ENCODE data around the gene SLC2A13.

Gene SLC2A13

GRCh38 chr12:40105515-40106201 is at the start of gene SLC2A13:
Gene SLC2A13, minus strand, starts transcription at chr12:40106081. Its CDS starts 273 bp downstream, at chr12:40105808.
- DNase-seq (ENCODE audit: low read depth in 2 of 2, low spot score in 1 of 2), result peak; percentile 38 to 53

DNA sequence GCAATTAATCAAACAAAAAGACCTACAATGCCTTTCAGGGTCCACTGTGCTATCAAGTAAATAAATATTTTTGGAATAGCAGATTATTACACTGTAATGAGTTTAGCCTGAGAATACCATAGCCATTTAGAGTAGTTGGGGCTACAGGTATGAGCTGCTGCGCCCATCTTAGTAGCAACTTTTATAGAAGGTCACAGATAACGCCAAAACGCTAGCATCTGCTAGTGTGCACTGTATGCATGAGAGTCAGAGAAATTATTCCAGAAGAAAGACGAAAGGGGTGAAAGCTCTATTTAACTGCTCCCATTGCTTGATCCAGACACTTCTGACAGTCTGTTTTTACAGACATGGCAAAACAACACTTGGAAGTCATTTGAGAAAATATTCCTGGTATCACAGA is 48.5 kb upstream of the SLC2A13 start:
- DNase-seq (ENCODE audit: low read depth in 2 of 2, low spot score in 1 of 2), result no peak

DNA sequence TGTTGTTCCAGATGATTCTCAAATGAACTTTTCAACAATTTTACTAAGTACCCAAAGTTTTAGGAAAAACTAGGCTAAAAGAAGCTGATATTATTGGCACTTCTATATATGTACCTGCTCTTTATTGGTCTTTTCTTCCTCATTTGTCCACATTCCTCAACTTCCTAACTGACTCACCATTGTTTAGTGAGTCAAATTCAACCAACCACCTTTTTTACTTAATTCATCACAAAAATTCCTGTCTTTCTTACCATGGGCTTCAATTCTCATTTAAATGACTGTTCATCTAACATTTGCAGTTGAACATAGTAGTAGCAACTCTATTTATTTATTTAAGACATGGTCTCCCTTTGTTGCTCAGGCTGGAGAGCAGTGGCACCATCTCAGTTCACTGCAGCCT is 47.6 kb upstream of the SLC2A13 start:
- no peak for DNase-seq (ENCODE audit: low read depth in 2 of 2, low spot score in 1 of 2)

DNA sequence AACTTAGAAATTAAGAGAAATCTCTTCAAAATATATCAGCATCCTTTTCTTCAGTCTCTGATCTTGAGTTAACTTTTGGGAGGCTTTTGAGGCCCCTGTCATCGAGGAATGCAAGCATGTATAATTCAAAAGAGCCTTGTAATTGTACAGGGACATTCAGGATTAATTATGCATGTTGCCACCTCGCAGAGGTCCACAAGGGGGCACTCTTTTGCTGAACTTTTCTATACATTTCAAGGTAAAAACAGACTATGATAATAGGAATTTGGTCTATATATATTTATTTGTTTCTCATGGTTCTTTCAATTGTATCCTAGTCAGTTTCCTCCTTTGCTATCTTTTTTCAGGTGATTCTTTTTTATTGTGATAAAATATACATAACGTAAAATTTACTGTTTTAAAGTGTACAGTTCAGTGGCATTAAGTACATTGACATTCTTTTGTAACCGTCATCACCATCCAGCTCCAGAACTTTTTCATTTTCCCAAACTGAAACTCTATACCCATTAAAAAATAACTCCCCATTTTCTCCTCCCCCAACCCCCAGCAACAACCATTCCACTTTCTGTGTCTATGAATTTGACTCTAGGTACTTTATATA is 47.0 kb upstream of the SLC2A13 start:
- DNase-seq (ENCODE audit: low read depth in 2 of 2, low spot score in 1 of 2), result peak; percentile 2 to 9

DNA sequence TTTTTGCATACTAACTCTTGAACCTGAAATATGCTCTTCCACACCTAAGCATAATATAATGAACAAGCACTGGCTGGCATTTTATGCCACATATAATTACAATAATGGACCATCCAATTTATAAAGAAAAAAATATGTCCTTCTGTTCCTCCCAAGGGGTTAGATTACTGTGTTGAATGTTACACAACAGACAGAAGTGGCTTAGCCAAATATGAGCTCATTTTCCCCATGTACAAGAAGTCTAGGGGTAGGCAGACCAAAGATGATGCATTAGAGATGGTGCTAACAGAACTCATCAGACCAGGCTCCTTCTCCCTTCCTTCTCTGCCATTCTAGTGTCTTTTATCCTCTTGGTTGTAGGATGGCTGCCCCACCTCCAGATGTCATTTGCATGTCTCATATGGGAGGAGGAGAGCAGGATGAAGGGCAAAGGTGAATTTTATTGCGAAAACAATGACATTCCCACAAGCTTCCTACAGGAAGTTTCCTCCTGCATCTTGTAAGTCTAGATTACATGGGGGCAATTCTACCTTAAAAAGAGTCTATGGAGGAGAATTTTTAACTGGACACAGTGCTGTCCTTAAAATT is 43.9 kb upstream of the SLC2A13 start:
- DNase-seq (ENCODE audit: low read depth in 2 of 2, low spot score in 1 of 2), result no peak

GRCh38 chr12:40146800-40147797 is 41.2 kb upstream of the SLC2A13 start:
- DNase-seq (ENCODE audit: low read depth in 2 of 2, low spot score in 1 of 2), result no peak

GRCh38 chr12:40145896-40146295 is 40.0 kb upstream of the SLC2A13 start:
- DNase-seq (ENCODE audit: low read depth in 2 of 2, low spot score in 1 of 2), result no peak

DNA sequence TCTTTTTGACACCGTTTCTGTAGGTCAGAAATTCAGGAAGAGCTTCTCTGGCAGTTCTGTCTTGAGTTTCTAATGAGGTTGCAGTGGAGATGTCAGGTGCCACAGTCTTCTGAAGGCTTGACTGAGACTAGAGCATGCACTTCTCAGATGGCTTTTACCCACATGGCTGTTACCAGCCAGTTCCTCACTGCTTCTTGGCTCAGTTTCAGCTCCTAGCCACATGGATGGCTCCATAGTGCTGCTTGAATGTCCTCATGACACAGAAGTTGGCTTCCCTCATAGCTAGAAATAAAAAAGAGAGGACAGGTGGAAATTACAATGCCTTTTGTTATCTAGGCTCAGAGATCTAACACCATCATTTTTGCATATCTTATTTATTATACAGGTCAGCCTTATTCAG is 38.1 kb upstream of the SLC2A13 start:
- DNase-seq (ENCODE audit: low read depth in 2 of 2, low spot score in 1 of 2), result no peak

GRCh38 chr12:40142001-40142744 is 36.3 kb upstream of the SLC2A13 start:
- DNase-seq (ENCODE audit: low read depth in 2 of 2, low spot score in 1 of 2), result no peak

DNA sequence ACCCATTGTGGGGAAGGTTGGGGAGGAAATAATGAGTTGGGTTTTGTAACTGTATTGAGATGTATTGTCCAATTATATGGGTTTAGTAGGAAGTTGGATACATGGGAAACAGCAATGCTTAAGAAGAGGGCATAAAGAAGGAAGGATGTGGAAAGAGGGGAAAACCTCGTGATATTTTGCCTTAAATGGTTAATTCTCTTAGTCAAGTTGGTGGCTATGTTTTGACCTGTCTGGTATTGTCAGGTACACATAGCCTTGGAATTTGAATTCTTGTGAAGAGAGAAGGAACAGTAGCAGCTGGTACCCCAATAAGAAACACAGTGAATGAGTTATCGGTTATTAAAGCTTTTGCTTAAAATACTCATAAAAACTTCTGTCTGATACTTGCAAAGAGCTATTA is 32.6 kb upstream of the SLC2A13 start:
- no peak for DNase-seq (ENCODE audit: low read depth in 2 of 2, low spot score in 1 of 2)

DNA sequence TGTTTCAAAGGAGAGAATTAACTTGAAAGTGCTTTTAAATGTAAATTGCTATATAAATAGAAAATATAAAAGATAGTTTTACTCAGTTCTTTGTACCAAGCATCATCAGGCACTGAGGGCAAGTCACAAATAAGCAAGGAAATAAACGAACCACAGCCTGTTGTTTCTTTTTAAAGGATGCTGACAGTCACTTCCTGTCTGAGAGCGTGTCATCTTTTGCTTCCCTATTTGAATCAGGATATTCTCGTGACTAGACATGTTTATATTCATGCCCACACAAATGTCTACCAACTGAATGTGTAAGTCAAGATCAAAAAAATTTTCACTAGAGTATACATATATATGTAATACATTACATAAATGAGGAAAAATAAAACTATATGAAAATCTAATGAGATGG is 31.4 kb upstream of the SLC2A13 start:
- no peak for DNase-seq (ENCODE audit: low read depth in 2 of 2, low spot score in 1 of 2)

- DNase-seq (ENCODE audit: low read depth in 2 of 2, low spot score in 1 of 2), result no peak
These were observed 21.5 kb upstream of the SLC2A13 start for GRCh38 chr12:40127408-40127807.

GRCh38 chr12:40123496-40123895 is 17.6 kb upstream of the SLC2A13 start:
- DNase-seq (ENCODE audit: low read depth in 2 of 2, low spot score in 1 of 2), result no peak

- DNase-seq (ENCODE audit: low read depth in 2 of 2, low spot score in 1 of 2), result no peak
These were observed 17.0 kb upstream of the SLC2A13 start for GRCh38 chr12:40122842-40123241.

DNA sequence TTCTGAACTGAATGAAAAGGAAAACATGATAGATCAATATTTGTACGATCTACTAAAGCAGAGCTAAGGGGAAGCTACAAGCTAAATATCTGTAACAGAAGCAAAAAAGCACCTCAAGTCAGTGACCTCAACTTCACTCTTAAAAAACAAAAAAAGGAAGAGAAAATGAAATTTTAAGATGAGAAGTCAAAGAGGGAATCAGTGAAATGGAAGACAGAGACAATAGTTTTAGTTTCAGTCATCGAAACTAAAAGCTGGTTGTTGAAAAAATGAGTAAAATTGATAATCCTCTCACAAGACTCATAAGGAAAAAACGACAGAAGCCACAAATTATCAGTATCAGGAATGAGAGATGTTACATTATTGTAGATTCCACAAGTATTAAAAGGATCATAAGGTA is 11.9 kb upstream of the SLC2A13 start:
- no peak for DNase-seq (ENCODE audit: low read depth in 2 of 2, low spot score in 1 of 2)

DNA sequence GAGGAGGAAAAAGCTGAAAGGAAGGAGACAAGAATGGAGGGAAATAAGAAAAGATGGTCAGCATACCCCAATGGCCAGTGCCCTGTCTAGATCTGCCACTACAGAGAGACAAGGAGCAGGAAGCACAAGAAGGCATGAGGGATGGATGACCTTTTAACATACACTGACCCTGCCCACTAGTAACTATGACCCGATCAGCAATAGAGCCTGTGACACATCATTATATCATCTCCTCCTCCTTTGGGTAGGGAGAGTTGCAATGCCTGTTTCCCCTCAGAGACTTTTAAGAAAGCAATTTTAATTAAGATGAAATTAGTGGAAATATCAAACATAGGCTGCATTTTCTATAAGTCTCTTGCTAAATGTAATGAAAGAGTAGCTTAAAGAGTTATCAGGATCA is 4.7 kb upstream of the SLC2A13 start:
- no peak for DNase-seq (ENCODE audit: low read depth in 2 of 2, low spot score in 1 of 2)

GRCh38 chr12:40107803-40108620 is 2.1 kb upstream of the SLC2A13 start:
- no peak for DNase-seq (ENCODE audit: low read depth in 2 of 2, low spot score in 1 of 2)

DNA sequence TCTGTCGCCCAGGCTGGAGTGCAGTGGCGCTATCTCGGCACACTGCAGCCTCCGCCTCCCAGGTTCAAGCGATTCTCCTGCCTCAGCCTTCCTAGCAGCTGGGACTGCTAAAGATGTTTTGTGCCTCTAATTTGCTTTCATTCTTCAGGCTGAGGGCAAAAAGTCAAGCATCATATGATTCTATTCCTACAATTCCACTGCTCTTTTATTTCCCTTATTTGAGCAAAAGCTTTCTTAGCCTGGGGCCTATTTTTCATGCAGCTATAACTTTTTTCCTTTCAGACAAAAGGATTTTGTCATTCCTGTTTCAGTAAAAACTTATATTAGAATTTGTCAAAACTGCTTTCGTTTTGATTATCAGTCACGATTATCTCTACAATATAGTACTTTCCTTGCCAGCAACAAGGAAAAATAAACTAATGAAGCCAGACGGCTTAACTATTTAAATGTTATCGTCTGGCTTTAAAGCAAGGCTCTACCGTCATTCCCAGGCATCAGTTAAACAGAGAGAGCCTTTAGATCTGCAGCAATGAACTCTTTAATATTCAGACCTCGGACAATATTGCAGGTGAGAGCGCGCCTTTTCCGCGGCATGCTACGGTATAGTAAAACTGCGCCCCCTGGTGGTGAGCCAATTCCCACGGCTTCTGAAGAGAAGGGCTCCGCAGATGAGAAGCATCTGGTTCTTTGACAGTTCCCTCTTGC is 1.4 kb upstream of the SLC2A13 start:
- DNase-seq (ENCODE audit: low read depth in 2 of 2, low spot score in 1 of 2), result peak; percentile 76 to 95

DNA sequence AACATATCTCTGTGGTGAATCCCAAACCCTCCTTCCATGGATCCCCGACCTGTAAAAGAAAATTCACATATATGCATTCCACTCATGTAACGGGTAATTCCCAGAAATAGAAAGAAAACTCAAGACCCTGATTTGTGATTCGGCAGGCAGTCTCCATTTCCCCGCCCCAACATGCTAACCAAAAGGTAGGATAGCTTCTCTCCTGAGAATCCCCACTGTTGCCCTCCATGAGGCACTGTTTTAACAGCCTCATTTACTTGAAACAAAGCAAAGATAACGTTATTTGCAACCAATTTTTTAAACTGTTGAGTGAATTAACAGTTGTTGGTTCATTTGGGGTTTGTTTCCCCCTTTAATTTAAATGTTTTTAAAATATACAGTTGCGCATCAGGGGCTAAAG is 774 bp upstream of the SLC2A13 start:
- no peak for DNase-seq (ENCODE audit: low read depth in 2 of 2, low spot score in 1 of 2)

Measured in stimulated activated CD8-positive, alpha-beta memory T cell treated with anti-CD3 and anti-CD28 coated beads, Interleukin-4, amount 100 ng/mL, for 4 hours (primary cell).